ENCODE measurements around the gene HGS.
"Not testable (repeated sequence)": the region's sequence is repeated elsewhere in the genome, so short reads cannot be mapped to it uniquely, and the experiment has no call there.

The HGS gene

GRCh38 chr17:81673561-81674258, 10.1 kb upstream of the HGS start:
- no peak overlapping the region for H3K4me3 ChIP-seq (ENCODE audit: control insufficient read depth, low read depth, low read length)
- TF ChIP-seq, protein P1, sequence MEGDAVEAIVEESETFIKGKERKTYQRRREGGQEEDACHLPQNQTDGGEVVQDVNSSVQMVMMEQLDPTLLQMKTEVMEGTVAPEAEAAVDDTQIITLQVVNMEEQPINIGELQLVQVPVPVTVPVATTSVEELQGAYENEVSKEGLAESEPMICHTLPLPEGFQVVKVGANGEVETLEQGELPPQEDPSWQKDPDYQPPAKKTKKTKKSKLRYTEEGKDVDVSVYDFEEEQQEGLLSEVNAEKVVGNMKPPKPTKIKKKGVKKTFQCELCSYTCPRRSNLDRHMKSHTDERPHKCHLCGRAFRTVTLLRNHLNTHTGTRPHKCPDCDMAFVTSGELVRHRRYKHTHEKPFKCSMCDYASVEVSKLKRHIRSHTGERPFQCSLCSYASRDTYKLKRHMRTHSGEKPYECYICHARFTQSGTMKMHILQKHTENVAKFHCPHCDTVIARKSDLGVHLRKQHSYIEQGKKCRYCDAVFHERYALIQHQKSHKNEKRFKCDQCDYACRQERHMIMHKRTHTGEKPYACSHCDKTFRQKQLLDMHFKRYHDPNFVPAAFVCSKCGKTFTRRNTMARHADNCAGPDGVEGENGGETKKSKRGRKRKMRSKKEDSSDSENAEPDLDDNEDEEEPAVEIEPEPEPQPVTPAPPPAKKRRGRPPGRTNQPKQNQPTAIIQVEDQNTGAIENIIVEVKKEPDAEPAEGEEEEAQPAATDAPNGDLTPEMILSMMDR (IDR thresholded peaks at IDR 0.05; ENCODE audit: control insufficient read depth, insufficient read depth, low read depth, low read length, missing control alignments) = no peak
- no peak for DNase-seq (ENCODE audit: low read depth)

DNA sequence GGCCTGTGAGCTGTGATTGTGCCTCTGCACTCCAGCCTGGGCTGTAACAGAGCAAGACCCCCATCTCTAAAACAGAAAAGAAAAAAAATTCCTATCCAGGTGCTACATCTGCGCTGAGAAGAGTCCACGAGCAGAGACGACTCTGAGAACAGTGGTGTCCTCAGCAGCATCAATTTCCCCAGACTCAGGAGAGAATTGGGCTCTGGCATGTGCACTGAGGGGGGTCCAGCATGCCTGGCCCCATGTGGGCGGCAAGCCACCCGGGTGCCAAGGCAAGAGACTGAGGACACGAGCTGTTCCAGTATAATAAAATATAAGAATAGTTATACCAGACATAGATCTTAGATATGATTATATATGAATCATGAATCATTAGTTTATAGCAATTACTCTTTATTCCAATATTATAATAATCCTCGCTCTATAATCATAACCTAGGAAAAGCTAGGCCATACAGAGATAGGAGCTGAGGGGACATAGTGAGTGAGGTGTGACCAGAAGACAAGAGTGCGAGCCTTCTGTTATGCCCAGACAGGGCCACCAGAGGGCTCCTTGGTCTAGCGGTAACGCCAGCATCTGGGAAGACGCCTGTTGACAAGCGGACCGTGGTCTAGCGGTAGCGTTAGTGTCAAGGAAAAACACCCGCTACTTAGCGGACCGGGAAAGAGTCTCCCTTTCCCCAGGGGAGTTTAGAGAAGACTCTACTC, 8.1 kb upstream of the HGS start:
- not testable (repeated sequence) for H3K4me3 ChIP-seq (ENCODE audit: control insufficient read depth, low read depth, low read length); DNase-seq (ENCODE audit: low read depth)
- TF ChIP-seq, protein P1 (IDR thresholded peaks at IDR 0.05; ENCODE audit: control insufficient read depth, insufficient read depth, low read depth, low read length, missing control alignments) = peak; percentile 50

DNA sequence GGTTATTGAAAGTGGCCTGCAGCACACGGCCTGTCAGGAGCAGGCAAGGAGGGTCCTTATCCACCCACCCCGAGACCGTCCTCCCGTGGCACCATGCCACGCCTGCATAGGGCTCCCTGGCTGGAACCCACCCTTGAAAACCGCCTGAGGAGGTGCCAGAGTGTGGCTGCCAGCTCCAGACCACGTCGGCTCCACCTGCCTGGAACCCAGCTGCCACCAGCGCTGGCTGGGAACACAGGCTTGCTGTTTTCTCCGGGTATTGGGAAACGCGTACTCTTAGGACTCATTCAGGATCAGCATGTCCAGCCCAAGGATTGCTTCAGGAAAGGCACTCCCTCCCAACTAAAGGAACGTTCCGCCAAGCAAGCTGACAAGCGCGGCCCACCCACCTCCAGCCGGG, 6.9 kb upstream of the HGS start:
- no peak for DNase-seq (ENCODE audit: low read depth)
- TF ChIP-seq, protein P1 (IDR thresholded peaks at IDR 0.05; ENCODE audit: control insufficient read depth, insufficient read depth, low read depth, low read length, missing control alignments) = no peak
- H3K4me3 ChIP-seq (ENCODE audit: control insufficient read depth, low read depth, low read length) = no peak overlapping the region

- TF ChIP-seq, protein P1 (IDR thresholded peaks at IDR 0.05; ENCODE audit: control insufficient read depth, insufficient read depth, low read depth, low read length, missing control alignments) = no peak
- H3K4me3 ChIP-seq (ENCODE audit: control insufficient read depth, low read depth, low read length) = no peak overlapping the region
- DNase-seq (ENCODE audit: low read depth) = no peak
Measured at GRCh38 chr17:81680150-81680549, 3.7 kb upstream of the HGS start.

GRCh38 chr17:81681672-81682071, 2.1 kb upstream of the HGS start:
- no peak overlapping the region for H3K4me3 ChIP-seq (ENCODE audit: control insufficient read depth, low read depth, low read length)
- no peak for DNase-seq (ENCODE audit: low read depth)

GRCh38 chr17:81682565-81683207, 1.1 kb upstream of the HGS start:
- H3K4me3 ChIP-seq (ENCODE audit: control insufficient read depth, low read depth, low read length) = peak overlapping the region; percentile 99
- TF ChIP-seq, protein P1 (IDR thresholded peaks at IDR 0.05; ENCODE audit: control insufficient read depth, insufficient read depth, low read depth, low read length, missing control alignments) = no peak
- DNase-seq (ENCODE audit: low read depth) = no peak

More at GRCh38 chr17:81681672-81682071, 2.1 kb upstream of the HGS start:
- TF ChIP-seq, protein P1 (IDR thresholded peaks at IDR 0.05; ENCODE audit: control insufficient read depth, insufficient read depth, low read depth, low read length, missing control alignments) = no peak
